Neutrophil (primary cell): ENCODE results near the gene SMPD3.

Experiments used
- H3K27ac ChIP-seq: fragments of 200-600 bp; sonication (generic); 2 replicates; pipeline ENCODE4 v1.5.1; 2016; ENCODE audit warnings: mild to moderate bottlenecking, moderate library complexity
- H3K27me3 ChIP-seq: fragments of 200-600 bp; sonication (generic); 2 replicates; pipeline ENCODE4 v1.6.0; 2016; ENCODE audit warnings: mild to moderate bottlenecking
- H3K36me3 ChIP-seq: fragments of 200-600 bp; sonication (generic); 2 replicates; pipeline ENCODE4 v1.5.1; 2017
- H3K4me1 ChIP-seq, 2 experiments: fragments of 200-600 bp in 1 of 2; sonication (generic) in 1 of 2; 1 replicate in 1 of 2; 2 replicates in 1 of 2; pipeline versions ENCODE4 v1.5.1 to v1.6.1; 2013 to 2016; ENCODE audit warnings: low read depth in 1 of 2, low read length in 1 of 2, mild to moderate bottlenecking in 1 of 2, moderate library complexity in 1 of 2; ENCODE audit not compliant: control insufficient read depth in 1 of 2, insufficient read depth in 1 of 2
- H3K4me3 ChIP-seq, 2 experiments: fragments of 200-600 bp in 1 of 2; sonication (generic) in 1 of 2; 1 replicate in 1 of 2; 2 replicates in 1 of 2; pipeline ENCODE4 v1.5.1; 2013 to 2016; ENCODE audit warnings: low read depth in 1 of 2, low read length in 1 of 2, mild to moderate bottlenecking in 1 of 2, moderate library complexity in 1 of 2
- H3K9me3 ChIP-seq: fragments of 200-600 bp; sonication (generic); 2 replicates; pipeline ENCODE4 v1.5.1; 2016
- CTCF ChIP-seq: fragments of 200-600 bp; sonication (generic); IDR thresholded peaks from 2 replicates; pipeline ENCODE4 v1.5.1; 2016; ENCODE audit warnings: antibody characterized with exemption

SMPD3 gene

GRCh38 chr16:68374246-68374805, 74.0 kb downstream of the SMPD3 start:
- Histone ChIP-seq H3K36me3 (no peaks in the 10 kb centered on the region), H3K9me3 (no peaks in the 10 kb centered on the region), H3K27ac (no peak overlapping the region), H3K27me3 (peaks cover 10% of the 10 kb centered on the region), H3K4me3 (no peak overlapping the region), H3K4me1 (peaks cover 15 to 18% of the 10 kb centered on the region in 2 experiments)
- TF ChIP-seq CTCF, result no peak

- H3K36me3 ChIP-seq, result no peaks in the 10 kb centered on the region
- H3K27me3 ChIP-seq, result peaks cover 12% of the 10 kb centered on the region
- TF ChIP-seq CTCF, result no peak
- no peaks in the 10 kb centered on the region for H3K9me3 ChIP-seq
- H3K4me1 ChIP-seq, result peaks cover 17 to 20% of the 10 kb centered on the region in 2 experiments
- H3K27ac ChIP-seq, result no peak overlapping the region
- no peak overlapping the region for H3K4me3 ChIP-seq
Measured at GRCh38 chr16:68373528-68374245, 74.6 kb downstream of the SMPD3 start.

GRCh38 chr16:68372806-68373205, 75.5 kb downstream of the SMPD3 start:
- peaks cover 21% of the 10 kb centered on the region for H3K27me3 ChIP-seq
- peaks cover 17% of the 10 kb centered on the region in 2 experiments for H3K4me1 ChIP-seq
- no peak for TF ChIP-seq CTCF
- H3K36me3 ChIP-seq, result no peaks in the 10 kb centered on the region
- H3K4me3 ChIP-seq, result no peak overlapping the region
- no peaks in the 10 kb centered on the region for H3K9me3 ChIP-seq
- no peak overlapping the region for H3K27ac ChIP-seq

- Histone ChIP-seq H3K27ac (no peak overlapping the region), H3K36me3 (no peaks in the 10 kb centered on the region), H3K4me3 (no peak overlapping the region), H3K9me3 (no peaks in the 10 kb centered on the region), H3K27me3 (peaks cover 25% of the 10 kb centered on the region), H3K4me1 (peaks cover 14 to 17% of the 10 kb centered on the region in 2 experiments)
- TF ChIP-seq CTCF, result no peak
Measured at GRCh38 chr16:68372381-68372720, 76.0 kb downstream of the SMPD3 start.

- H3K4me3 ChIP-seq, result no peak overlapping the region
- no peaks in the 10 kb centered on the region for H3K9me3 ChIP-seq
- H3K36me3 ChIP-seq, result no peaks in the 10 kb centered on the region
- H3K4me1 ChIP-seq, result peaks cover 14 to 17% of the 10 kb centered on the region in 2 experiments
- no peak overlapping the region for H3K27ac ChIP-seq
- TF ChIP-seq CTCF, result no peak
- H3K27me3 ChIP-seq, result peaks cover 30% of the 10 kb centered on the region
Measured at GRCh38 chr16:68371706-68372380, 76.5 kb downstream of the SMPD3 start.
